WTC11 (cell line): ENCODE data around the gene LRTM2. TPM values are rescaled to one million over a fixed set of nuclear protein-coding genes. Genes with fewer than 3 reads are reported as not detected.

Experiments
- ATAC-seq: fragments of 200-7000 bp; cut with Tn5 transposase; 2 replicates; pipeline ENCODE4 v1.10.0; 2021; ENCODE audit warnings: mild to moderate bottlenecking, moderate library complexity
- CTCF ChIA-PET: fragments of 300-600 bp; sonication (Branson Sonifier 250); formaldehyde crosslinking; loops from one replicate; lab custom pipeline; 2021; ENCODE audit warnings: antibody characterized with exemption; lab: Charles Lee
- POLR2A ChIA-PET: fragments of 350-600 bp; sonication (Branson Sonifier 250); formaldehyde crosslinking; loops from one replicate; lab custom pipeline; 2021; ENCODE audit warnings: antibody characterized with exemption; lab: Charles Lee
- DNase-seq: peaks from one replicate; pipeline ENCODE4 v3.0.0; 2021; ENCODE audit warnings: low spot score
- H3K27ac Mint-ChIP-seq: 2 replicates; pipeline ENCODE4 v1.8.0; 2021; ENCODE audit warnings: mixed read lengths
- H3K27me3 Mint-ChIP-seq: 2 replicates; pipeline ENCODE4 v1.8.0; 2021; ENCODE audit warnings: low read depth, mild to moderate bottlenecking, moderate library complexity, mixed read lengths
- H3K36me3 Mint-ChIP-seq: 2 replicates; pipeline ENCODE4 v1.8.0; 2021; ENCODE audit warnings: mixed read lengths
- H3K4me1 Mint-ChIP-seq: 2 replicates; pipeline ENCODE4 v1.8.0; 2022; ENCODE audit warnings: mixed read lengths
- H3K4me3 Mint-ChIP-seq: 2 replicates; pipeline ENCODE4 v1.8.0; 2021; ENCODE audit warnings: mild to moderate bottlenecking, moderate library complexity, mixed read lengths
- H3K9me3 Mint-ChIP-seq: 2 replicates; pipeline ENCODE4 v1.8.0; 2021; ENCODE audit warnings: mixed read lengths
- AR ChIP-seq: fragments of 250-450 bp; sonication (Bioruptor Pico); IDR thresholded peaks from 2 replicates; pipeline ENCODE4 v1.9.0; 2021; ENCODE audit warnings: mild to moderate bottlenecking
- ATF3 ChIP-seq: sonication (generic); formaldehyde crosslinking; conservative IDR thresholded peaks from 2 replicates; pipeline ENCODE4 v1.8.1; 2022; ENCODE audit warnings: mild to moderate bottlenecking, missing genetic modification reagents
- CBFB ChIP-seq: sonication (generic); formaldehyde crosslinking; IDR thresholded peaks from 2 replicates; pipeline ENCODE4 v1.8.1; 2022; ENCODE audit warnings: mild to moderate bottlenecking, low read depth, missing genetic modification reagents
- CREB1 ChIP-seq: sonication (generic); formaldehyde crosslinking; IDR thresholded peaks from 2 replicates; pipeline ENCODE4 v1.8.0; 2023; ENCODE audit warnings: mild to moderate bottlenecking, missing genetic modification reagents
- ESRRA ChIP-seq: sonication (generic); formaldehyde crosslinking; IDR thresholded peaks from 2 replicates; pipeline ENCODE4 v1.8.1; 2022; ENCODE audit warnings: mild to moderate bottlenecking, missing genetic modification reagents, borderline replicate concordance
- FOXP4 ChIP-seq: sonication (generic); formaldehyde crosslinking; IDR thresholded peaks from 2 replicates; pipeline ENCODE4 v1.8.0; 2022; ENCODE audit warnings: mild to moderate bottlenecking, missing genetic modification reagents
- GRHL2 ChIP-seq: fragments of 250-450 bp; sonication (Bioruptor Pico); IDR thresholded peaks from 2 replicates; pipeline ENCODE4 v1.8.0; 2022; ENCODE audit warnings: mild to moderate bottlenecking, moderate library complexity; ENCODE audit not compliant: insufficient replicate concordance, severe bottlenecking
- HMGA2 ChIP-seq: fragments of 250-450 bp; sonication (Bioruptor Pico); IDR thresholded peaks from 2 replicates; pipeline ENCODE4 v1.4.0; 2021; ENCODE audit warnings: mild to moderate bottlenecking, moderate library complexity
- OVOL2 ChIP-seq: fragments of 250-450 bp; sonication (Bioruptor Pico); IDR thresholded peaks from 2 replicates; pipeline ENCODE4 v1.9.0; 2021; ENCODE audit warnings: mild to moderate bottlenecking, borderline replicate concordance
- RORB ChIP-seq: fragments of 250-450 bp; sonication (Bioruptor Pico); IDR thresholded peaks from 2 replicates; pipeline ENCODE4 v1.9.0; 2021; ENCODE audit warnings: mild to moderate bottlenecking
- SMAD3 ChIP-seq: sonication (generic); formaldehyde crosslinking; IDR thresholded peaks from 2 replicates; pipeline ENCODE4 v1.8.0; 2022; ENCODE audit warnings: missing genetic modification reagents, mild to moderate bottlenecking, borderline replicate concordance
- TEAD4 ChIP-seq: sonication (generic); formaldehyde crosslinking; IDR thresholded peaks from 2 replicates; pipeline ENCODE4 v1.8.0; 2022; ENCODE audit warnings: mild to moderate bottlenecking, missing genetic modification reagents
- ZBTB21 ChIP-seq: sonication (generic); formaldehyde crosslinking; IDR thresholded peaks from 2 replicates; pipeline ENCODE4 v1.8.1; 2023; ENCODE audit warnings: mild to moderate bottlenecking, missing genetic modification reagents, borderline replicate concordance
- ZNF263 ChIP-seq: sonication (generic); formaldehyde crosslinking; IDR thresholded peaks from 2 replicates; pipeline ENCODE4 v1.8.1; 2022; ENCODE audit warnings: low read depth, mild to moderate bottlenecking, moderate library complexity, missing genetic modification reagents
- ZNF416 ChIP-seq: fragments of 250-450 bp; sonication (Bioruptor Pico); IDR thresholded peaks from 2 replicates; pipeline ENCODE4 v1.9.0; 2021; ENCODE audit warnings: mild to moderate bottlenecking, inconsistent platforms
- ZNF671 ChIP-seq: fragments of 250-450 bp; sonication (Bioruptor Pico); IDR thresholded peaks from 2 replicates; pipeline ENCODE4 v1.8.0; 2021; ENCODE audit warnings: mild to moderate bottlenecking
- total RNA-seq: library from RNA; stranded (reverse); gene quantifications from 3 replicates; pipeline ENCODE4 v1.2.3, GENCODE V29; 2021
- TF ChIP-seq, protein P1 (sequence below): sonication (generic); formaldehyde crosslinking; IDR thresholded peaks from 2 replicates; pipeline ENCODE4 v1.8.1; 2023; ENCODE audit warnings: mild to moderate bottlenecking, missing genetic modification reagents, moderate library complexity
- TF ChIP-seq, protein P2 (sequence below): sonication (generic); formaldehyde crosslinking; IDR thresholded peaks from 2 replicates; pipeline ENCODE4 v1.8.0; 2023; ENCODE audit warnings: mild to moderate bottlenecking, missing genetic modification reagents
- TF ChIP-seq, protein P3 (sequence below): sonication (generic); formaldehyde crosslinking; IDR thresholded peaks from 2 replicates; pipeline ENCODE4 v1.8.1; 2022; ENCODE audit warnings: missing genetic modification reagents, borderline replicate concordance
- TF ChIP-seq, protein P4 (sequence below): sonication (generic); formaldehyde crosslinking; IDR thresholded peaks from 2 replicates; pipeline ENCODE4 v1.8.0; 2022; ENCODE audit warnings: missing genetic modification reagents

Gene LRTM2
- total RNA-seq, 1 experiment from 2014 or later = 0.66 TPM

DNA sequence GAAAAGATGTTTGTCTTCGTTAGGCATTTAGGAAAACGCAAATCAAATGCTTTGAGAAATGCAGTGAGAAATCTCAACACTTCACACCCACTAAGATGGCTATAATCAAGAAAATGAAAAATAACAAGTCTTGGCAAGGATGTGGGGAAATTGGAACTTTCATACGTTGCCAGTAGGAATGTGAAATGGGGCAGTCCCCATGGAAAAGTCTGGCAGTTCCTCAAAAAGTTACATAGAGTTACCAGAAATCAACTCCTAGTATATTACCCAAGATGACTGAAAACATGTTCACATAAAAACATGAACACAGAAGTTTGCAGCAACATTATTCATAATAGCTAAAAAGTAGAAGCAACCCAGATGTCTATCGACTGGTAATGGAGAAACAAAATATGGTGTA lies 41.5 kb upstream of the LRTM2 start (continued):
- TF ChIP-seq OVOL2 (CRISPR knock-in tag) (no peak), ESRRA (no peak), ZNF263 (CRISPR knock-in tag) (no peak), CBFB (no peak), RORB (CRISPR knock-in tag) (no peak), GRHL2 (CRISPR knock-in tag) (no peak), ZNF416 (CRISPR knock-in tag) (no peak), AR (CRISPR knock-in tag) (no peak), ATF3 (CRISPR knock-in tag) (no peak), CREB1 (CRISPR knock-in tag) (no peak), ZBTB21 (no peak), HMGA2 (CRISPR knock-in tag) (no peak), TEAD4 (CRISPR knock-in tag) (no peak)
- TF ChIP-seq, protein P1, sequence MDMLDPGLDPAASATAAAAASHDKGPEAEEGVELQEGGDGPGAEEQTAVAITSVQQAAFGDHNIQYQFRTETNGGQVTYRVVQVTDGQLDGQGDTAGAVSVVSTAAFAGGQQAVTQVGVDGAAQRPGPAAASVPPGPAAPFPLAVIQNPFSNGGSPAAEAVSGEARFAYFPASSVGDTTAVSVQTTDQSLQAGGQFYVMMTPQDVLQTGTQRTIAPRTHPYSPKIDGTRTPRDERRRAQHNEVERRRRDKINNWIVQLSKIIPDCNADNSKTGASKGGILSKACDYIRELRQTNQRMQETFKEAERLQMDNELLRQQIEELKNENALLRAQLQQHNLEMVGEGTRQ (CRISPR knock-in tag) = no peak

DNA sequence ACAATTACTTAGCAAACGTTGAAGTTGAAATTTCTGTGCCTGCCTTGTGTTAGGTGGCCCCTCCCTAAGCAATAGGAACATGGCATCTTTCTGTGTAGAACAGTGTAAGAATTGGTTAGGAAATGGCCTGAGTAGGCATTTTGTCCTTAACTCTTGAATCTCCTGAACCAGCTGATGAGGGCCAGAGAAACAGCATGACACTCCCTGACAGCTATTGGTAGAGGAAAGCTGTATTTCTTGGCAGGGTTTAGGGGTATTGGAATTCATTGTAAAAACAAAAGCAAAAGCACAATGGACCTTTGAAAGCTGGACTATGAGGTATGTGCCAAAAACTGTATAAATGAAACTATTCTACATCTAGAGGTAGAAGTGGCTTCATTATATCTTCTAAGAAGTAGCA lies 40.6 kb upstream of the LRTM2 start:
- H3K27ac Mint-ChIP-seq = no peak overlapping the region
- ATAC-seq (no peak), DNase-seq (no peak)
- ChIA-PET POLR2A (no interaction called here), CTCF (no interaction called here)
- H3K36me3 Mint-ChIP-seq = peaks cover 6% of the 10 kb centered on the region
- no peak overlapping the region for H3K4me3 Mint-ChIP-seq
- H3K4me1 Mint-ChIP-seq = peaks cover 18% of the 10 kb centered on the region
- H3K27me3 Mint-ChIP-seq = no peaks in the 10 kb centered on the region
- H3K9me3 Mint-ChIP-seq = no peaks in the 10 kb centered on the region
- no peak for TF ChIP-seq OVOL2 (CRISPR knock-in tag)
- TF ChIP-seq ZNF671 (CRISPR knock-in tag) = no peak
- TF ChIP-seq, protein P2, sequence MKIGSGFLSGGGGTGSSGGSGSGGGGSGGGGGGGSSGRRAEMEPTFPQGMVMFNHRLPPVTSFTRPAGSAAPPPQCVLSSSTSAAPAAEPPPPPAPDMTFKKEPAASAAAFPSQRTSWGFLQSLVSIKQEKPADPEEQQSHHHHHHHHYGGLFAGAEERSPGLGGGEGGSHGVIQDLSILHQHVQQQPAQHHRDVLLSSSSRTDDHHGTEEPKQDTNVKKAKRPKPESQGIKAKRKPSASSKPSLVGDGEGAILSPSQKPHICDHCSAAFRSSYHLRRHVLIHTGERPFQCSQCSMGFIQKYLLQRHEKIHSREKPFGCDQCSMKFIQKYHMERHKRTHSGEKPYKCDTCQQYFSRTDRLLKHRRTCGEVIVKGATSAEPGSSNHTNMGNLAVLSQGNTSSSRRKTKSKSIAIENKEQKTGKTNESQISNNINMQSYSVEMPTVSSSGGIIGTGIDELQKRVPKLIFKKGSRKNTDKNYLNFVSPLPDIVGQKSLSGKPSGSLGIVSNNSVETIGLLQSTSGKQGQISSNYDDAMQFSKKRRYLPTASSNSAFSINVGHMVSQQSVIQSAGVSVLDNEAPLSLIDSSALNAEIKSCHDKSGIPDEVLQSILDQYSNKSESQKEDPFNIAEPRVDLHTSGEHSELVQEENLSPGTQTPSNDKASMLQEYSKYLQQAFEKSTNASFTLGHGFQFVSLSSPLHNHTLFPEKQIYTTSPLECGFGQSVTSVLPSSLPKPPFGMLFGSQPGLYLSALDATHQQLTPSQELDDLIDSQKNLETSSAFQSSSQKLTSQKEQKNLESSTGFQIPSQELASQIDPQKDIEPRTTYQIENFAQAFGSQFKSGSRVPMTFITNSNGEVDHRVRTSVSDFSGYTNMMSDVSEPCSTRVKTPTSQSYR = no peak
- no peak for TF ChIP-seq SMAD3
- TF ChIP-seq, protein P3, sequence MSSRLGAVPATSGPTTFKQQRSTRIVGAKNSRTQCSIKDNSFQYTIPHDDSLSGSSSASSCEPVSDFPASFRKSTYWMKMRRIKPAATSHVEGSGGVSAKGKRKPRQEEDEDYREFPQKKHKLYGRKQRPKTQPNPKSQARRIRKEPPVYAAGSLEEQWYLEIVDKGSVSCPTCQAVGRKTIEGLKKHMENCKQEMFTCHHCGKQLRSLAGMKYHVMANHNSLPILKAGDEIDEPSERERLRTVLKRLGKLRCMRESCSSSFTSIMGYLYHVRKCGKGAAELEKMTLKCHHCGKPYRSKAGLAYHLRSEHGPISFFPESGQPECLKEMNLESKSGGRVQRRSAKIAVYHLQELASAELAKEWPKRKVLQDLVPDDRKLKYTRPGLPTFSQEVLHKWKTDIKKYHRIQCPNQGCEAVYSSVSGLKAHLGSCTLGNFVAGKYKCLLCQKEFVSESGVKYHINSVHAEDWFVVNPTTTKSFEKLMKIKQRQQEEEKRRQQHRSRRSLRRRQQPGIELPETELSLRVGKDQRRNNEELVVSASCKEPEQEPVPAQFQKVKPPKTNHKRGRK (CRISPR knock-in tag) = no peak
- TF ChIP-seq, protein P4, sequence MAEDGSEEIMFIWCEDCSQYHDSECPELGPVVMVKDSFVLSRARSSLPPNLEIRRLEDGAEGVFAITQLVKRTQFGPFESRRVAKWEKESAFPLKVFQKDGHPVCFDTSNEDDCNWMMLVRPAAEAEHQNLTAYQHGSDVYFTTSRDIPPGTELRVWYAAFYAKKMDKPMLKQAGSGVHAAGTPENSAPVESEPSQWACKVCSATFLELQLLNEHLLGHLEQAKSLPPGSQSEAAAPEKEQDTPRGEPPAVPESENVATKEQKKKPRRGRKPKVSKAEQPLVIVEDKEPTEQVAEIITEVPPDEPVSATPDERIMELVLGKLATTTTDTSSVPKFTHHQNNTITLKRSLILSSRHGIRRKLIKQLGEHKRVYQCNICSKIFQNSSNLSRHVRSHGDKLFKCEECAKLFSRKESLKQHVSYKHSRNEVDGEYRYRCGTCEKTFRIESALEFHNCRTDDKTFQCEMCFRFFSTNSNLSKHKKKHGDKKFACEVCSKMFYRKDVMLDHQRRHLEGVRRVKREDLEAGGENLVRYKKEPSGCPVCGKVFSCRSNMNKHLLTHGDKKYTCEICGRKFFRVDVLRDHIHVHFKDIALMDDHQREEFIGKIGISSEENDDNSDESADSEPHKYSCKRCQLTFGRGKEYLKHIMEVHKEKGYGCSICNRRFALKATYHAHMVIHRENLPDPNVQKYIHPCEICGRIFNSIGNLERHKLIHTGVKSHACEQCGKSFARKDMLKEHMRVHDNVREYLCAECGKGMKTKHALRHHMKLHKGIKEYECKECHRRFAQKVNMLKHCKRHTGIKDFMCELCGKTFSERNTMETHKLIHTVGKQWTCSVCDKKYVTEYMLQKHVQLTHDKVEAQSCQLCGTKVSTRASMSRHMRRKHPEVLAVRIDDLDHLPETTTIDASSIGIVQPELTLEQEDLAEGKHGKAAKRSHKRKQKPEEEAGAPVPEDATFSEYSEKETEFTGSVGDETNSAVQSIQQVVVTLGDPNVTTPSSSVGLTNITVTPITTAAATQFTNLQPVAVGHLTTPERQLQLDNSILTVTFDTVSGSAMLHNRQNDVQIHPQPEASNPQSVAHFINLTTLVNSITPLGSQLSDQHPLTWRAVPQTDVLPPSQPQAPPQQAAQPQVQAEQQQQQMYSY (CRISPR knock-in tag) = no peak
- no peak for TF ChIP-seq FOXP4 (CRISPR knock-in tag)
- no peak for TF ChIP-seq AR (CRISPR knock-in tag)
